GM12878 (cell line): ENCODE data around the gene BMP7. TPM values are rescaled to one million over a fixed set of nuclear protein-coding genes. Genes with fewer than 3 reads are reported as not detected.
A peak's percentile ranks its signal among the peaks of the same experiment; 100 is the strongest.

Experiments used
- ATAC-seq: fragments of 200-7000 bp; cut with Tn5 transposase; 3 replicates; pipeline ENCODE4 v1.9.1; 2020; ENCODE audit warnings: mild to moderate bottlenecking, moderate library complexity
- BruUV-seq: library from RNA; stranded (reverse); fragments of 400-500 nt; replicated peaks from 2 replicates; lab custom pipeline; 2021; lab: Mats Ljungman, UMichigan
- CTCF ChIA-PET: fragments of 300-600 bp; sonication (Branson Sonifier 250); formaldehyde crosslinking; extraction: SDS; loops from one replicate; lab custom pipeline; 2021; ENCODE audit warnings: inconsistent platforms; lab: Yijun Ruan, JAX
- POLR2A ChIA-PET: fragments of 350-600 bp; formaldehyde crosslinking; extraction: SDS; loops from one replicate; lab custom pipeline; 2021; ENCODE audit warnings: inconsistent platforms; lab: Charles Lee
- RAD21 ChIA-PET: fragments of 300-600 bp; sonication (Branson Sonifier 250); formaldehyde crosslinking; loops from one replicate; lab custom pipeline; 2023; ENCODE audit warnings: antibody characterized with exemption; ENCODE audit not compliant: unreplicated experiment; lab: Charles Lee
- SMC1A ChIA-PET: fragments of 300-600 bp; sonication (Branson Sonifier 250); formaldehyde crosslinking; loops from one replicate; lab custom pipeline; 2023; ENCODE audit not compliant: unreplicated experiment, uncharacterized antibody; lab: Charles Lee
- DNase-seq: peaks from one replicate; pipeline ENCODE4 v3.0.0-alpha.2; 2011; ENCODE audit warnings: low read depth, low spot score
- FAIRE-seq: peaks from 3 replicates; lab custom pipeline; 2011; peaks lifted over from hg19 to GRCh38; lab: Jason Lieb, UNC
- H2AFZ ChIP-seq: 2 replicates; pipeline ENCODE4 v1.6.0; 2011; ENCODE audit warnings: low read depth, low read length, control low read depth; ENCODE audit not compliant: control insufficient read depth
- H3K27ac ChIP-seq: 2 replicates; pipeline ENCODE4 v1.5.1; 2011; ENCODE audit warnings: control low read depth; ENCODE audit not compliant: control insufficient read depth, insufficient read depth
- H3K27me3 ChIP-seq, 2 experiments: replicated peaks in 1 of 2; 2 replicates each; pipeline versions ENCODE4 v1.6.0 to v1.6.1; 2011; ENCODE audit warnings: low read length in 1 of 2; ENCODE audit not compliant: control insufficient read depth in 2 of 2, insufficient read depth in 2 of 2
- H3K36me3 ChIP-seq, 2 experiments: 2 replicates each; pipeline ENCODE4 v1.5.1; 2011; ENCODE audit warnings: low read length in 1 of 2; ENCODE audit not compliant: control insufficient read depth in 2 of 2, insufficient read depth in 2 of 2
- H3K4me1 ChIP-seq: 2 replicates; pipeline ENCODE4 v1.6.1; 2011; ENCODE audit warnings: mild to moderate bottlenecking, low read length, moderate library complexity, mixed read lengths; ENCODE audit not compliant: control insufficient read depth, insufficient read depth
- H3K4me2 ChIP-seq: 2 replicates; pipeline ENCODE4 v1.6.0; 2011; ENCODE audit warnings: control low read depth; ENCODE audit not compliant: control insufficient read depth, insufficient read depth
- H3K4me3 ChIP-seq: fragments of 200-600 bp; sonication (generic); 2 replicates; pipeline ENCODE4 v1.5.1; 2016
- H3K79me2 ChIP-seq: 2 replicates; pipeline ENCODE4 v1.6.0; 2011; ENCODE audit warnings: low read length; ENCODE audit not compliant: control insufficient read depth, insufficient read depth
- H3K9ac ChIP-seq: 2 replicates; pipeline ENCODE4 v1.8.0; 2011; ENCODE audit warnings: low read length, control low read depth, mixed read lengths; ENCODE audit not compliant: control insufficient read depth, insufficient read depth
- H3K9me3 ChIP-seq: replicated peaks from 3 replicates; pipeline ENCODE4 v1.5.1; 2011; ENCODE audit warnings: mild to moderate bottlenecking, low read length; ENCODE audit not compliant: control insufficient read depth, insufficient read depth
- H4K20me1 ChIP-seq: 2 replicates; pipeline ENCODE4 v1.6.0; 2011; ENCODE audit not compliant: control insufficient read depth, insufficient read depth
- BCL11A ChIP-seq: IDR thresholded peaks from 2 replicates; pipeline ENCODE4 v1.6.1; 2011; ENCODE audit warnings: low read depth, low read length
- CREM ChIP-seq: IDR thresholded peaks from 2 replicates; pipeline ENCODE4 v1.6.1; 2014; ENCODE audit warnings: antibody characterized with exemption, low read depth
- EED ChIP-seq: sonication (generic); IDR thresholded peaks from 2 replicates; pipeline ENCODE4 v1.6.1; 2016; ENCODE audit warnings: antibody characterized with exemption, low read depth
- ETV6 ChIP-seq, 2 experiments: fragments of 450-650 bp in 1 of 2; IDR thresholded peaks in 1 of 2; conservative IDR thresholded peaks in 1 of 2; 2 replicates each; pipeline ENCODE4 v1.6.1; 2014; ENCODE audit warnings: antibody characterized with exemption in 1 of 2, borderline replicate concordance in 1 of 2, low read depth in 1 of 2, mild to moderate bottlenecking in 1 of 2, moderate library complexity in 1 of 2
- RAD51 ChIP-seq: fragments of 450-650 bp; IDR thresholded peaks from 2 replicates; pipeline ENCODE4 v1.6.1; 2016; ENCODE audit warnings: moderate library complexity, mild to moderate bottlenecking, inconsistent platforms
- RELB ChIP-seq: fragments of 450-650 bp; IDR thresholded peaks from 2 replicates; pipeline ENCODE4 v1.6.1; 2017; ENCODE audit warnings: low read depth, mild to moderate bottlenecking, moderate library complexity
- SMAD1 ChIP-seq: fragments of 450-650 bp; IDR thresholded peaks from 2 replicates; pipeline ENCODE4 v1.6.1; 2018; ENCODE audit warnings: mild to moderate bottlenecking, low read depth; ENCODE audit not compliant: partially characterized antibody
- SMARCA5 ChIP-seq: fragments of 450-650 bp; IDR thresholded peaks from 2 replicates; pipeline ENCODE4 v1.6.1; 2017; ENCODE audit warnings: mild to moderate bottlenecking
- USF1 ChIP-seq: IDR thresholded peaks from 2 replicates; pipeline ENCODE4 v1.6.1; 2011; ENCODE audit warnings: borderline replicate concordance, low read depth, mild to moderate bottlenecking, moderate library complexity, mixed read lengths, low read length; ENCODE audit not compliant: insufficient read depth; ENCODE audit errors: extremely low read length
- YBX1 ChIP-seq: fragments of 450-650 bp; IDR thresholded peaks from 2 replicates; pipeline ENCODE4 v1.6.1; 2016; ENCODE audit warnings: antibody characterized with exemption
- ZBTB11 ChIP-seq: fragments of 450-650 bp; formaldehyde crosslinking; IDR thresholded peaks from 2 replicates; pipeline ENCODE4 v1.5.0; 2022; ENCODE audit warnings: mild to moderate bottlenecking, missing genetic modification characterization
- ZNF217 ChIP-seq: fragments of 450-650 bp; IDR thresholded peaks from 2 replicates; pipeline ENCODE4 v1.6.1; 2017; ENCODE audit warnings: antibody characterized with exemption, mild to moderate bottlenecking
- ZSCAN29 ChIP-seq: fragments of 450-650 bp; IDR thresholded peaks from 2 replicates; pipeline ENCODE4 v1.6.1; 2017; ENCODE audit warnings: mild to moderate bottlenecking, moderate library complexity
- WGBS: methylation state at CpG from one replicate; pipeline ENCODE4 v1.1.6; 2016; ENCODE audit warnings: low lambda C conversion rate; ENCODE audit not compliant: insufficient replicate concordance, insufficient coverage; ENCODE audit errors: missing lambda C conversion rate; 5-methylcytosine and 5-hydroxymethylcytosine counted together
- in situ Hi-C: fragments of 300-500 bp; cut with MboI; formaldehyde crosslinking; loops from 9 replicates; pipeline ENCODE4 v1.14.3; 2018; ENCODE audit warnings: mixed read lengths
- intact Hi-C: fragments of 100-400 bp; cut with micrococcal nuclease; formaldehyde crosslinking; loops from one replicate; pipeline ENCODE4 v1.14.2; 2022; ENCODE audit not compliant: unreplicated experiment
- polyA plus RNA-seq, 11 experiments: library from polyadenylated mRNA; depleted of rRNA in 4 of 11; unstranded in 6 of 11; stranded (reverse) in 5 of 11; fragments of >200 nt; fragmentation: Nextera tagmentation in 4 of 11; fragmentation: Illumina TruSeq in 1 of 11; extraction: Ambion mirVana in 4 of 11; extraction: Trizol in 1 of 11; gene quantifications; 1 replicate in 1 of 11; 2 replicates in 10 of 11; pipeline versions ENCODE4 v1.2.1 to v1.2.3, GENCODE V29; 2011 to 2016; ENCODE audit warnings: inconsistent platforms in 2 of 11, missing spikeins in 2 of 11, low read depth in 1 of 11
- total RNA-seq, 4 experiments: library from RNA; depleted of rRNA in 3 of 4; stranded (reverse); fragments of >200 nt in 3 of 4; fragmentation: Illumina TruSeq in 1 of 4; extraction: Trizol in 1 of 4; gene quantifications; 2 replicates each; pipeline versions ENCODE4 v1.2.1 to v1.2.3, GENCODE V29; 2013 to 2021

The BMP7 gene
- total and polyA plus RNA-seq, 10 of the 15 experiments (the other 5 are each of a cell fraction or from before 2014, with no cell fraction given), result 0.18 to 0.51 (median 0.28) TPM; not detected in 7

- intact Hi-C loops, result no loop called here
- ATAC-seq (no peak), FAIRE-seq (no peak)
- SMC1A ChIA-PET, result no interaction called here
- Histone ChIP-seq H4K20me1 (no peaks in the 10 kb centered on the region), H3K4me1 (no peaks in the 10 kb centered on the region)
- peak in 1 of 2 experiments; percentile 45; a peak in 1 of 4 replicates for TF ChIP-seq ETV6 (conservative IDR thresholded peaks at IDR 0.05 in 1 of 2, IDR thresholded peaks at IDR 0.05 in 1 of 2; ENCODE audit: borderline replicate concordance in 1 of 2, low read depth in 1 of 2)
- no peak for TF ChIP-seq RELB
- TF ChIP-seq RAD51, result no peak
- TF ChIP-seq BCL11A, result no peak
- TF ChIP-seq, all 136 proteins: peak for 1
- in situ Hi-C loops, result no loop called here
- no peak overlapping the region for H3K4me3 ChIP-seq
- H3K9me3 ChIP-seq, result no peaks in the 10 kb centered on the region; the same call in 2 of the 3 replicates
- no peak overlapping the region for H2AFZ ChIP-seq
- no peaks in the 10 kb centered on the region for H3K79me2 ChIP-seq
- DNase-seq, result no peak
- H3K9ac ChIP-seq, result no peak overlapping the region
- ChIA-PET POLR2A (no interaction called here), CTCF (no interaction called here), RAD21 (no interaction called here)
- H3K4me2 ChIP-seq, result no peak overlapping the region
- WGBS, result 3% methylated on average over 2 of the region's 2 CpGs
- H3K27me3 ChIP-seq, result no peaks in the 10 kb centered on the region; a peak in 1 of 4 replicates
- no TSS peak for BruUV-seq
- H3K27ac ChIP-seq, result no peak overlapping the region
- no peaks in the 10 kb centered on the region for H3K36me3 ChIP-seq
Observed at GRCh38 chr20:57203204-57203603, 63.2 kb downstream of the BMP7 start.

GRCh38 chr20:57202309-57202708 is 64.1 kb downstream of the BMP7 start:
- CTCF ChIA-PET, result no interaction called here
- TF ChIP-seq EED (no peak), CREM (no peak), SMARCA5 (no peak), ZNF217 (no peak), ZSCAN29 (no peak), YBX1 (no peak), USF1 (no peak), SMAD1 (no peak), ZBTB11 (CRISPR knock-in tag) (no peak)

More at GRCh38 chr20:57202309-57202708, 64.1 kb downstream of the BMP7 start:
- Histone ChIP-seq H3K9me3 (no peaks in the 10 kb centered on the region; the same call in 2 of the 3 replicates), H3K4me2 (no peak overlapping the region), H3K4me3 (no peak overlapping the region), H3K4me1 (no peaks in the 10 kb centered on the region), H3K79me2 (no peaks in the 10 kb centered on the region), H4K20me1 (no peaks in the 10 kb centered on the region), H3K36me3 (no peaks in the 10 kb centered on the region), H3K27me3 (no peaks in the 10 kb centered on the region; a peak in 1 of 4 replicates), H3K9ac (no peak overlapping the region), H3K27ac (no peak overlapping the region), H2AFZ (no peak overlapping the region)
- ChIA-PET RAD21 (no interaction called here), POLR2A (no interaction called here), SMC1A (no interaction called here)
- no peak for DNase-seq
- intact Hi-C loops, result no loop called here
- WGBS, result 41% methylated on average over 7 of the region's 14 CpGs
- no peak for FAIRE-seq
- in situ Hi-C loops, result no loop called here
- BruUV-seq, result no TSS peak
- no peak for ATAC-seq
